IPS-15b (cell line): ENCODE measurements around the gene RNF114.
"Not testable (repeated sequence)": the region's sequence is repeated elsewhere in the genome, so short reads cannot be mapped to it uniquely, and the experiment has no call there.

Experiments
- H3K27me3 ChIP-seq: one replicate; pipeline ENCODE4 v1.6.1; 2013; ENCODE audit warnings: low read length; ENCODE audit not compliant: control insufficient read depth, insufficient read depth
- H3K36me3 ChIP-seq: one replicate; pipeline ENCODE4 v1.6.1; 2013; ENCODE audit warnings: low read length; ENCODE audit not compliant: control insufficient read depth, insufficient read depth
- H3K4me1 ChIP-seq: one replicate; pipeline ENCODE4 v1.6.1; 2013; ENCODE audit warnings: mild to moderate bottlenecking, low read length; ENCODE audit not compliant: control insufficient read depth, insufficient read depth
- H3K4me3 ChIP-seq: one replicate; pipeline ENCODE4 v1.5.1; 2013; ENCODE audit warnings: low read depth, low read length
- H3K9ac ChIP-seq: one replicate; pipeline ENCODE4 v1.6.1; 2013; ENCODE audit warnings: low read depth, mild to moderate bottlenecking, low read length
- H3K9me3 ChIP-seq: one replicate; pipeline ENCODE4 v1.6.1; 2013; ENCODE audit warnings: mild to moderate bottlenecking, low read length; ENCODE audit not compliant: control insufficient read depth, insufficient read depth

The RNF114 gene

GRCh38 chr20:49961413-49961812 lies 25.2 kb downstream of the RNF114 start:
- Histone ChIP-seq H3K9me3 (no peaks in the 10 kb centered on the region), H3K4me1 (peaks cover 6% of the 10 kb centered on the region), H3K36me3 (peaks cover 10% of the 10 kb centered on the region), H3K27me3 (no peaks in the 10 kb centered on the region), H3K4me3 (no peak overlapping the region), H3K9ac (no peak overlapping the region)

- Histone ChIP-seq H3K36me3 (no peaks in the 10 kb centered on the region), H3K4me1 (peaks cover 8% of the 10 kb centered on the region), H3K9ac (no peak overlapping the region), H3K27me3 (no peaks in the 10 kb centered on the region), H3K9me3 (no peaks in the 10 kb centered on the region), H3K4me3 (no peak overlapping the region)
Measured at GRCh38 chr20:49964964-49965780, 29.0 kb downstream of the RNF114 start.

GRCh38 chr20:49965781-49966305 lies 29.6 kb downstream of the RNF114 start:
- H3K4me3 ChIP-seq: no peak overlapping the region
- H3K27me3 ChIP-seq: no peaks in the 10 kb centered on the region
- H3K9me3 ChIP-seq: no peaks in the 10 kb centered on the region
- no peak overlapping the region for H3K9ac ChIP-seq
- H3K4me1 ChIP-seq: peaks cover 9% of the 10 kb centered on the region
- no peaks in the 10 kb centered on the region for H3K36me3 ChIP-seq

GRCh38 chr20:49966861-49967260 lies 30.7 kb downstream of the RNF114 start:
- peaks cover 9% of the 10 kb centered on the region for H3K4me1 ChIP-seq

GRCh38 chr20:49969234-49969633 lies 33.0 kb downstream of the RNF114 start:
- H3K9ac ChIP-seq: no peak overlapping the region
- no peaks in the 10 kb centered on the region for H3K9me3 ChIP-seq
- no peak overlapping the region for H3K4me3 ChIP-seq
- H3K36me3 ChIP-seq: no peaks in the 10 kb centered on the region
- H3K4me1 ChIP-seq: peaks cover 9% of the 10 kb centered on the region
- H3K27me3 ChIP-seq: no peaks in the 10 kb centered on the region

More at GRCh38 chr20:49966861-49967260, 30.7 kb downstream of the RNF114 start:
- Histone ChIP-seq H3K36me3 (no peaks in the 10 kb centered on the region), H3K9ac (no peak overlapping the region), H3K4me3 (no peak overlapping the region), H3K9me3 (no peaks in the 10 kb centered on the region), H3K27me3 (no peaks in the 10 kb centered on the region)

- Histone ChIP-seq H3K36me3 (no peaks in the 10 kb centered on the region), H3K9ac (no peak overlapping the region), H3K9me3 (no peaks in the 10 kb centered on the region), H3K4me3 (no peak overlapping the region), H3K27me3 (no peaks in the 10 kb centered on the region), H3K4me1 (peaks cover 9% of the 10 kb centered on the region)
Measured at GRCh38 chr20:49969946-49970345, 33.7 kb downstream of the RNF114 start.

GRCh38 chr20:49970498-49970897 lies 34.3 kb downstream of the RNF114 start:
- Histone ChIP-seq H3K36me3 (no peaks in the 10 kb centered on the region), H3K9ac (no peak overlapping the region), H3K4me1 (peaks cover 3% of the 10 kb centered on the region), H3K9me3 (no peaks in the 10 kb centered on the region), H3K4me3 (no peak overlapping the region), H3K27me3 (no peaks in the 10 kb centered on the region)

GRCh38 chr20:49973981-49974380 lies 37.8 kb downstream of the RNF114 start:
- H3K36me3 ChIP-seq: no peaks in the 10 kb centered on the region
- no peaks in the 10 kb centered on the region for H3K27me3 ChIP-seq
- H3K4me1 ChIP-seq: peaks cover 3% of the 10 kb centered on the region
- H3K9me3 ChIP-seq: no peaks in the 10 kb centered on the region
- no peak overlapping the region for H3K4me3 ChIP-seq
- H3K9ac ChIP-seq: no peak overlapping the region

- Histone ChIP-seq H3K27me3 (peaks cover 13% of the 10 kb centered on the region), H3K4me1 (peaks cover 7% of the 10 kb centered on the region), H3K4me3 (no peak overlapping the region)
Measured at GRCh38 chr20:49976542-49976941, 40.3 kb downstream of the RNF114 start.

GRCh38 chr20:49977740-49978139 lies 41.5 kb downstream of the RNF114 start:
- H3K36me3 ChIP-seq, H3K9me3 ChIP-seq, H3K4me3 ChIP-seq, H3K9ac ChIP-seq, H3K4me1 ChIP-seq: not testable (repeated sequence)
- H3K27me3 ChIP-seq: peaks cover 20% of the 10 kb centered on the region

More at GRCh38 chr20:49976542-49976941, 40.3 kb downstream of the RNF114 start:
- H3K9me3 ChIP-seq: no peaks in the 10 kb centered on the region
- H3K36me3 ChIP-seq: no peaks in the 10 kb centered on the region
- no peak overlapping the region for H3K9ac ChIP-seq

GRCh38 chr20:49978685-49979029 lies 42.5 kb downstream of the RNF114 start:
- no peak overlapping the region for H3K9ac ChIP-seq
- H3K27me3 ChIP-seq: peaks cover 20% of the 10 kb centered on the region
- H3K36me3 ChIP-seq: no peaks in the 10 kb centered on the region
- H3K4me1 ChIP-seq: peaks cover 7% of the 10 kb centered on the region
- H3K4me3 ChIP-seq: no peak overlapping the region
- H3K9me3 ChIP-seq: no peaks in the 10 kb centered on the region
